Mesenteric fat pad (tissue), 1 donor: ENCODE measurements around the gene DBX1. TPM values are rescaled to one million over a fixed set of nuclear protein-coding genes. Genes with fewer than 3 reads are reported as not detected.
"Not testable (repeated sequence)": the region's sequence is repeated elsewhere in the genome, so short reads cannot be mapped to it uniquely, and the experiment has no call there.

Experiments
- DNase-seq: peaks from one replicate; pipeline ENCODE4 v3.0.0-alpha.2; 2020; ENCODE audit warnings: low spot score
- long read RNA-seq: library from polyadenylated mRNA; unstranded; transcript quantifications from one replicate; pipeline ENCODE4 v2.0.0, GENCODE V29; 2020
- total RNA-seq: library from RNA; stranded (reverse); fragmentation: NEBNext Ultra II Directional; extraction: Animal tissue kit (Norgen Biotek cat#: 25700); gene quantifications from one replicate; pipeline ENCODE4 v1.2.1, GENCODE V29; 2021
- donor health status: DM: yes; HTN: yes; CAD: no.

DBX1 gene, protein sequence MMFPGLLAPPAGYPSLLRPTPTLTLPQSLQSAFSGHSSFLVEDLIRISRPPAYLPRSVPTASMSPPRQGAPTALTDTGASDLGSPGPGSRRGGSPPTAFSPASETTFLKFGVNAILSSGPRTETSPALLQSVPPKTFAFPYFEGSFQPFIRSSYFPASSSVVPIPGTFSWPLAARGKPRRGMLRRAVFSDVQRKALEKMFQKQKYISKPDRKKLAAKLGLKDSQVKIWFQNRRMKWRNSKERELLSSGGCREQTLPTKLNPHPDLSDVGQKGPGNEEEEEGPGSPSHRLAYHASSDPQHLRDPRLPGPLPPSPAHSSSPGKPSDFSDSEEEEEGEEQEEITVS
- total RNA-seq, result not detected
- long read RNA-seq, result 0 reads

- DNase-seq, result no peak
These were observed at the start of gene DBX1 for GRCh38 chr11:20160425-20161229. DBX1 (minus strand) TSS chr11:20160475; CDS start chr11:20160324, 151 bp downstream.

- no peak for DNase-seq
These were observed 48.4 kb upstream of the DBX1 start for GRCh38 chr11:20208622-20209111.

- DNase-seq, result no peak
These were observed 47.7 kb upstream of the DBX1 start for GRCh38 chr11:20207781-20208621.

GRCh38 chr11:20205807-20206206 is 45.5 kb upstream of the DBX1 start:
- no peak for DNase-seq

- DNase-seq, result no peak
These were observed 44.4 kb upstream of the DBX1 start for GRCh38 chr11:20204681-20205080.

GRCh38 chr11:20203831-20204230 is 43.6 kb upstream of the DBX1 start:
- DNase-seq, result no peak

GRCh38 chr11:20201231-20201630 is 41.0 kb upstream of the DBX1 start:
- no peak for DNase-seq

DNA sequence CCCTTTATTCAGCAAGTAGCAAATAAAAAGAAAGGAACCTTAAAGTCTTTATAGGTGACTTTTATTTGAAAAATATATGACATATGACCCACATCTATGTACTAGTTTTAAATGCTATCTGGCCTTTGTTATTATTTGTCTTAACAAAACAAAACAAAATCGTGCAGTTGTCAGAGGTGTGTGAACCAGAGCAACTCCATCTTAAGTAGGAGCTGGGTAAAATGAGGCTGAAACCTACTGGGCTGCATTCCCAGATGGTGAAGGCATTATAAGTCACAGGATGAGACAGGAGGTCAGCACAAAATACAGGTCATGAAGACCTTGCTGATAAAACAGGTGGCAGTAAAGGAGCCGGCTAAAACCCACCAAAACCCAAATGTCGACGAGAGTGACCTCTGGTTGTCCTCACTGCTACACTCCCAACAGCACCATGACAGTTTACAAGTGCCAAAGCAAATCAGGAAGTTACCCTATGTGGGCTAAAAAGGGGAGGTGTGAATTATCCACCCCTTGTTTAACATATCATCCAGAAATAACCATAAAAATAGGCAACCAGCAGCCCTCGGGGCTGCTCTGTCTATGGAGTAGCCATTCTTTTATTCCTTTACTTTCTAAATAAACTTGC is 40.2 kb upstream of the DBX1 start:
- not testable (repeated sequence) for DNase-seq

- no peak for DNase-seq
These were observed 37.6 kb upstream of the DBX1 start for GRCh38 chr11:20197881-20198280.

DNA sequence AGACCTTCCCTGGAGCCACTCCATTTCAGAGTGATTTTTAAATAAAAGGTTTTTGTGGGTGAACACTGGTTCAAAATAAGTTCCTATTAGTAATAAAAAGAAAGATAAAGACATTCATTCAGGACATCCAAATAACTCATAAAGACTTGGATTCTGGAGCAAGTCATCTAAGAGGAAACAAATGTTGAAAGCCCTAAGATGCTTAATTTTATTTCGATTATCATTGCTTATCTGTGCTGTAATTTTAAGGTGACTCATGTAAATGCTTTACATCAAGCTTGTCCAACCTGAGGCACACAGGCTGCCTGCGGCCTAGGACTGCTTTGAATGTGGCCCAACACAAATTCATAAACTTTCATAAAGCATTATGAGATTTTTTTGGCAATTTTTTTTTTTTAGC is 34.2 kb upstream of the DBX1 start:
- DNase-seq, result no peak

GRCh38 chr11:20193307-20193706 is 33.0 kb upstream of the DBX1 start:
- DNase-seq, result no peak

GRCh38 chr11:20192641-20193040 is 32.4 kb upstream of the DBX1 start:
- no peak for DNase-seq

DNA sequence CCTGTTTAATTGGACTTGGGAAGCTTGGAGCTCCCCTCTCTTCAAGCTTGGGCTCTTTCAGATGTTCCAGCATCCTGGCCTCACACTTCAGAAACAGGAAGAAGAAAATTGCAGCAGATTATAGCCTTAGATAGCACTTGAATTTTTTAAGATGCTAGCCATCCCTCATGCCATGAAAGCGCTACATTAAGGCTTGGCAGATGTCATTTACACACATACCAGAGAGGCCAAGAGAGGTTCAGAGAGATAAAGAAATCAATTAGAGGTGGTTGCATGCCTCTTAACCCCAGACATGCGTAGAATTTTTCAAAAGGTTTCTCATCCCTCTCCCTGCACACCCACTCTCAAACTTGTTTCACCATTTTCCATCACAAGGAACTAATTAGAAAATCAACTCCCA is 31.9 kb upstream of the DBX1 start:
- no peak for DNase-seq

DNA sequence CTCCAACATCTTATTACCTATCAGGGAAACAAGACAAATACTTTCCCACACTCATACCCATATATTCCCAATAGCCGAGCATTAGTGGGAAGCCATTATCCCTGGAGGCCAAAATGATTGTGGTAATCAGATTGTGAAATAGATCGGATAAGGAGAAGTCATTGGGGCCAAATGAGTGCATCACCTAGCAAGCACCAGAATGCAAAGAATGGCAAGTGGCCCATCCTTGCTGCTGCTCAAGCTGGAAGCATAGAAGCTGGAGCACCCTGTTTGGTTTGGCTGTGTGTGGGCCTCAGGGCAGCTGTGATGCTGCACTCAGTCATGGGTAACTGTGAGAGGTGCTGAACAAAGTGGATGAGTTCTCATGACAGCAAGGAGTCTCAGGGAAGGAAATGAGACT is 18.7 kb upstream of the DBX1 start:
- DNase-seq, result no peak

GRCh38 chr11:20177136-20177535 is 16.9 kb upstream of the DBX1 start:
- DNase-seq, result no peak

GRCh38 chr11:20172721-20173447 is 12.6 kb upstream of the DBX1 start:
- DNase-seq, result no peak

- DNase-seq, result no peak
These were observed 3.7 kb upstream of the DBX1 start for GRCh38 chr11:20163783-20164481.

GRCh38 chr11:20162824-20163782 is 2.8 kb upstream of the DBX1 start:
- no peak for DNase-seq
